ENCODE results near the gene SLC39A5.
"Not testable (repeated sequence)": the region's sequence is repeated elsewhere in the genome, so short reads cannot be mapped to it uniquely, and the experiment has no call there.

Gene SLC39A5

DNA sequence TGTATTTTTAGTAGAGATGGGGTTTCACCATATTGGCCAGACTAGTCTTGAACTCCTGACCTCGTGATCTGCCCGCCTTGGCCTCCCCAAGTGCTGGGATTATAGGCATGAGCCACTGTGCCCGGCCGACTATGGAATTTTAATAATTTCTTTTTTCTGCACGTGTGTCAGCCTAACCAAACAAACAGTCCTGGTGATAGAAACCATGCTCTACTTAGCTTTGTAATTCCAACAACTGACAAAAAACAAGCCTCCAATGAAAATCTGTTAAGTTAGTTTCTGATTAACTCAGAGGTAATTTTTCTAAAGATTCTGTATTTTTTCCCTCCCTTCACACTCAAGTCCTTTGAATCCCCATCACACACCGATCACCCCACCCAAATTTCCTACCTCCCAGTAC is 52.2 kb downstream of the SLC39A5 start:
- DNase-seq (ENCODE audit: low read depth), result no peak
- TF ChIP-seq CTCF (IDR thresholded peaks at IDR 0.05; ENCODE audit: low read depth, low read length, missing control alignments), result no peak
- no peak overlapping the region for H3K4me3 ChIP-seq (ENCODE audit: low read depth, low read length)
- in situ Hi-C loops (cut with HindIII; ENCODE audit: low sequenced_read_pairs), result no loop called here

GRCh38 chr12:56282579-56282978 is 52.7 kb downstream of the SLC39A5 start:
- no peak overlapping the region for H3K4me3 ChIP-seq (ENCODE audit: low read depth, low read length)
- in situ Hi-C loops (cut with HindIII; ENCODE audit: low sequenced_read_pairs), result no loop called here
- TF ChIP-seq CTCF (IDR thresholded peaks at IDR 0.05; ENCODE audit: low read depth, low read length, missing control alignments), result no peak
- DNase-seq (ENCODE audit: low read depth), result no peak

DNA sequence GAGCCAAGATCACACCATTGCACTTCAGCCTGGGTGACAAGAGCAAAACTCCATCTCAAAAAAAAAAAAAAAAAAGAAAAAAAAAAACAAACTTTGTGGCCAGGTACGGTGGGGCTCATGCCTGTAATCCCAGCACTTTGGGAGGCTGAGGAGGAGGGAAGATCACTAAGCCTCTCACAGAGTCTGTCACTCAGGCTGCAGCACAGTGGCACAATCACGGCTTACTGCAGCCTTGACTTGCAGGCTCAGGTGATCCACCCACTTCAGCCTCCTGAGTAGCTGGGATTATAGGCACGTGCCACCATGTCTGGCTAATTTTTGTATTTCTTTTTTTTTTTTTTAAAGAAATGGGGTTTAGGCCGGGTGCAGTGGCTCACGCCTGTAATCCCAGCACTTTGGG is 54.4 kb downstream of the SLC39A5 start:
- in situ Hi-C loops (cut with HindIII; ENCODE audit: low sequenced_read_pairs); H3K4me3 ChIP-seq (ENCODE audit: low read depth, low read length); DNase-seq (ENCODE audit: low read depth): not testable (repeated sequence)

DNA sequence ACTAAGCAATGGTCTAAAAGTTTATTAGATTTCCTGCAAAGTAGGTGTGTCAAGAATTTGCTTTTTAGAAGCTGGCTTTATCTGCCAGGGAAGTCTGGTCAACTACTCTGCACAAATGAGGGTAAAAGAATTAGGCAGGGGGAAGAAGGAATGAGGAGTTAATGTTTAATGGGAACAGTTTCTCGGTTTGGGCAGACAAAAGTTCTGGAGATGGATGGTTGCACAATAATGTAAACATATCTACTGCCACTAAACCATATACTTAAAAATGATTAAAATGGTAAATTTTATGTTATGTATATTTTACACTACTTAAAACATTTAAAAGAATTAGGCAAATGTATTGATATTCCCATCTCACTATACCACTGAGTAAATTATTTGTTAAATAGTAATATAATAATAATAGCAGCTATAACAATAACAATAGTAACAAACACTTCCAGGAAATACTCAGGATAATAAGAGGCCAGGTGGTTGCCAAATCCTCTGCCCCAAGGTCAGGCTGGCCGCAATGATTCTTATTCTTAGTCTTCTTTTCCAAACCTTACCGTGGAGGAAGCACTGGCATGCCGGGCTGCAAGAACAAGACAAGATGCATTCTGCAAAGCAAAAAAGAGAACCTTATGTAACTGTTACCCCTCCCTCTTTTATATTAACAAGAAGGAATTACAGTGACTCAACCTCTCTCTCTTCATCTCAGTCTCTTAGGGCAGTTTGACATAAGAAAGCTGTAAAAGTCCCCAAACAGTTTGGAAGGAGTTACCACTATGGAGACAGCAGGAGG is 56.4 kb downstream of the SLC39A5 start:
- no peak overlapping the region for H3K4me3 ChIP-seq (ENCODE audit: low read depth, low read length)
- no peak for TF ChIP-seq CTCF (IDR thresholded peaks at IDR 0.05; ENCODE audit: low read depth, low read length, missing control alignments)
- no peak for DNase-seq (ENCODE audit: low read depth)
- in situ Hi-C loops (cut with HindIII; ENCODE audit: low sequenced_read_pairs), result no loop called here

Data from astrocyte of the cerebellum (primary cell).